Measurements from ENCODE around the gene TMEM184B.

GRCh38 chr22:38259370-38259769, 13.4 kb downstream of the TMEM184B start:
- TF ChIP-seq CTCF (IDR thresholded peaks at IDR 0.05; ENCODE audit: low read depth, low read length, poor library complexity, severe bottlenecking) (no peak), EZH2phosphoT487 (IDR thresholded peaks at IDR 0.05; ENCODE audit: borderline replicate concordance, low read length) (no peak)
